Measurements from ENCODE around the gene STK4. TPM values are rescaled to one million over a fixed set of nuclear protein-coding genes. Genes with fewer than 3 reads are reported as not detected.

The STK4 gene
- total RNA-seq, 4 donors from 2014 or later: 26.9 to 33.5 (median 28.8) TPM

- no peak overlapping the region for H3K4me3 ChIP-seq
- H3K27ac ChIP-seq: no peak overlapping the region
- WGBS, 2 donors (ENCODE audit: low coverage in 1 of 2): no CpG with 5 or more reads among the region's 3 CpGs
- H3K36me3 ChIP-seq: no peaks in the 10 kb centered on the region
- H3K27me3 ChIP-seq: peaks cover 69% of the 10 kb centered on the region
- no peak for ATAC-seq
- TF ChIP-seq POLR2AphosphoS5 (IDR thresholded peaks at IDR 0.05) (no peak), POLR2A (IDR thresholded peaks at IDR 0.05) (no peak), CTCF (IDR thresholded peaks at IDR 0.05) (no peak), EP300 (IDR thresholded peaks at IDR 0.05) (no peak)
- no peaks in the 10 kb centered on the region for H3K4me1 ChIP-seq
- no peaks in the 10 kb centered on the region for H3K9me3 ChIP-seq
Measured at GRCh38 chr20:45115386-45115774, 149.1 kb downstream of the STK4 start.

GRCh38 chr20:45115829-45116228, 149.5 kb downstream of the STK4 start:
- H3K9me3 ChIP-seq: no peaks in the 10 kb centered on the region
- no peak overlapping the region for H3K27ac ChIP-seq
- H3K4me3 ChIP-seq: no peak overlapping the region
- H3K36me3 ChIP-seq: no peaks in the 10 kb centered on the region
- 67 to 76% methylated on average over 1 to 3 of the region's 4 CpGs for WGBS, 2 donors (ENCODE audit: low coverage in 1 of 2)
- TF ChIP-seq EP300 (IDR thresholded peaks at IDR 0.05): no peak
- TF ChIP-seq POLR2A (IDR thresholded peaks at IDR 0.05): no peak
- TF ChIP-seq CTCF (IDR thresholded peaks at IDR 0.05): no peak
- no peak for TF ChIP-seq POLR2AphosphoS5 (IDR thresholded peaks at IDR 0.05)
- H3K27me3 ChIP-seq: peaks cover 66% of the 10 kb centered on the region
- no peak for ATAC-seq
- no peaks in the 10 kb centered on the region for H3K4me1 ChIP-seq

- Histone ChIP-seq H3K27me3 (peaks cover 61% of the 10 kb centered on the region), H3K27ac (no peak overlapping the region), H3K9me3 (no peaks in the 10 kb centered on the region), H3K4me3 (no peak overlapping the region), H3K36me3 (no peaks in the 10 kb centered on the region), H3K4me1 (no peaks in the 10 kb centered on the region)
- 55 to 68% methylated on average over 4 of the region's 4 CpGs for WGBS, 2 donors (ENCODE audit: low coverage in 1 of 2)
- no peak for ATAC-seq
- TF ChIP-seq CTCF (IDR thresholded peaks at IDR 0.05): no peak
Measured at GRCh38 chr20:45117581-45117980, 151.3 kb downstream of the STK4 start.

GRCh38 chr20:45118028-45118427, 151.7 kb downstream of the STK4 start:
- H3K4me3 ChIP-seq: no peak overlapping the region
- peaks cover 61% of the 10 kb centered on the region for H3K27me3 ChIP-seq
- 74 to 76% methylated on average over 2 of the region's 2 CpGs for WGBS, 2 donors (ENCODE audit: low coverage in 1 of 2)
- no peaks in the 10 kb centered on the region for H3K4me1 ChIP-seq
- no peak overlapping the region for H3K27ac ChIP-seq
- H3K36me3 ChIP-seq: no peaks in the 10 kb centered on the region
- no peak for ATAC-seq
- no peaks in the 10 kb centered on the region for H3K9me3 ChIP-seq
- no peak for TF ChIP-seq EP300 (IDR thresholded peaks at IDR 0.05)
- no peak for TF ChIP-seq POLR2A (IDR thresholded peaks at IDR 0.05)
- no peak for TF ChIP-seq CTCF (IDR thresholded peaks at IDR 0.05)
- TF ChIP-seq POLR2AphosphoS5 (IDR thresholded peaks at IDR 0.05): no peak

- no peak overlapping the region for H3K27ac ChIP-seq
- no peaks in the 10 kb centered on the region for H3K36me3 ChIP-seq
- TF ChIP-seq POLR2A (IDR thresholded peaks at IDR 0.05): no peak
- peaks cover 0 to 6% (median 0%) of the 10 kb centered on the region in 3 donors for H3K9me3 ChIP-seq
- ATAC-seq: no peak
- H3K27me3 ChIP-seq: peaks cover 62% of the 10 kb centered on the region
- 57 to 94% methylated on average over 1 to 2 of the region's 2 CpGs for WGBS, 2 donors (ENCODE audit: low coverage in 1 of 2)
- no peaks in the 10 kb centered on the region for H3K4me1 ChIP-seq
- no peak overlapping the region for H3K4me3 ChIP-seq
Measured at GRCh38 chr20:45119556-45120266, 153.4 kb downstream of the STK4 start.

All from gastroesophageal sphincter (tissue), 4 donors.